GM20000 (cell line): ENCODE data around the gene VEGFA.

Experiments
- DNase-seq: peaks from one replicate; pipeline ENCODE4 v3.0.0; 2012; ENCODE audit warnings: low spot score
- CTCF ChIP-seq: IDR thresholded peaks from 2 replicates; pipeline ENCODE4 v1.5.1; 2012; ENCODE audit warnings: mild to moderate bottlenecking, control low read depth; ENCODE audit errors: extremely low read depth, missing control alignments

VEGFA gene

DNA sequence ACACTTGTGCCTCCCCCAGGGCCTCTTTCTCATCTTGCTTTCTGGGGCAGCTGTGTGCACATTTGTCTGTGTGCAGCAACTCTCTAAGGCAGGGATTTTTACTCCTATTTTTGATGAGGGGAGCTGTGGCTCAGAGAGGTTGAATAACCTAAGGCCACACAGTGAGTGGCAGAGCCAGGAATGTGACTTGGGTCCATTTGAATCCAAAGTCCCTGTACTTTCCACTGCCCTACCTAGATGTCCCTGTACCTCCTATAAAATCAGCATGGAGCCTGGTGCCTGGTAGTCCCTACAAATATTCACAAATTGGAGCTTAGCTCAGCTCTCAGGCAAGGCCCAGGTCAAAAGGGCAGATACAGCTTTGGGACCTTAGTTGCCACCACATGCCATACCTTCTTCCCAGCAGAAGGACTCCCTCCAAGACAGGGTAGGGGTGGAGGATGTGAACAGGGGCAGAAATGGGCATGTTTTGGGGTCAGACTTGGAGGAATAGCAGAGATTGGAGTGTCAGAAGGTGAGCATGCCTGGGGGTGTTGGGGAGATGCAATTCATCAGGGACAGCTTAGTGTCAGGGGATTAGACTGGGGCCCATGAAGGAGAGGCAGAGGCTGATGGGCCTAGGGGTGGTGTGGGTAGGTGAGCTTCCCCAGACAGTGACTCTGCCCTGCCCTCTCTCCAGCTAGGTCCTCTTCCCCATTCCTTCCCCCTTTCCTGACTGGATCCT is 4.1 kb upstream of the VEGFA start:
- no peak for DNase-seq
- no peak for TF ChIP-seq CTCF

DNA sequence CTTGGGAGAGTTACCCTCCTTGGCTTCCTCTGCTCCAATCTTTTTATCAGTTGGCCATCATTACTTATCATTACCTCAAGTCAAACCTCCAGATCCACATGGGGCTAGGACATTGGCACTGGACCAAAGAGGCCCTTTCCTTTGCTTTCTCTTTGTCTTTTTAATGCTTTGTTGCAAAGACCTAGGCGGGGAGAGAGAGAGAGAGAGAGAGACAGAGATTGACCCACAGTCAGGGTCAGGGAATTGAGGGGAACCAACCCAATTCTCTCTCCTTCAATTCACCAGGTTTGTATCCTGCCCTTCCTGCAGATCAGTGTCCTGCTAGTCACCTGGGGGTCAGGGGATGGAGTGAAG is 3.5 kb upstream of the VEGFA start:
- TF ChIP-seq CTCF: no peak
- DNase-seq: no peak

DNA sequence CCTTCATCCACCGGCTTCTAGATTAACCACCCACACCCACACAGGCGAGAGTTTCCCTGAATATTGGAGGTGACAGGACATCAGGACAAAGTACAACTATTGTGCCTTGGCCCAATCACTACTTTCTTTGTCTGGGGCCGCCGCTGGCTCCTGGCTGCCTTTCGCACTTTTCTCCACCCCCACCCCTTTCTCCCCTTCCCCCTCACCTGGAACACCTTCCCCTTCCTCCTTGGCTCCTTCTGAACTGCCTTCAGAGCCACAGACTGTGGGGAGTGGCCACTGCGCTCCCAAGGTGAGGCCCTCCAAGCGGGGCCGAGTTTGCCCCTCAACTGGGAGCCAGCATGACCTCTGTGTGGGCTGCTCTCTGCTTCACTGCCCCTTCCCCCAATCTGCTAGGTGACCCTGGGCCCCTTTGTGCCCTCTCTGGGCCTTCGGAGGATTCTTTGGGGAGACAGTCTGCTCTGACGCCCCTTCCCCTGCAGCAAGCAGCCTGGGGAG is 3.0 kb upstream of the VEGFA start:
- TF ChIP-seq CTCF: no peak
- DNase-seq: no peak

- DNase-seq: no peak
- TF ChIP-seq CTCF: no peak
Observed at GRCh38 chr6:43767553-43768505, 2.2 kb upstream of the VEGFA start.

DNA sequence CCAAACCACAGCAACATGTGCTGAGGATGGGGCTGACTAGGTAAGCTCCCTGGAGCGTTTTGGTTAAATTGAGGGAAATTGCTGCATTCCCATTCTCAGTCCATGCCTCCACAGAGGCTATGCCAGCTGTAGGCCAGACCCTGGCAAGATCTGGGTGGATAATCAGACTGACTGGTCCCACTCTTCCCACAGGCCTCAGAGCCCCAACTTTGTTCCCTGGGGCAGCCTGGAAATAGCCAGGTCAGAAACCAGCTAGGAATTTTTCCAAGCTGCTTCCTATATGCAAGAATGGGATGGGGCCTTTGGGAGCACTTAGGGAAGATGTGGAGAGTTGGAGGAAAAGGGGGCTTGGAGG is 1.5 kb upstream of the VEGFA start:
- no peak for TF ChIP-seq CTCF
- no peak for DNase-seq

DNA sequence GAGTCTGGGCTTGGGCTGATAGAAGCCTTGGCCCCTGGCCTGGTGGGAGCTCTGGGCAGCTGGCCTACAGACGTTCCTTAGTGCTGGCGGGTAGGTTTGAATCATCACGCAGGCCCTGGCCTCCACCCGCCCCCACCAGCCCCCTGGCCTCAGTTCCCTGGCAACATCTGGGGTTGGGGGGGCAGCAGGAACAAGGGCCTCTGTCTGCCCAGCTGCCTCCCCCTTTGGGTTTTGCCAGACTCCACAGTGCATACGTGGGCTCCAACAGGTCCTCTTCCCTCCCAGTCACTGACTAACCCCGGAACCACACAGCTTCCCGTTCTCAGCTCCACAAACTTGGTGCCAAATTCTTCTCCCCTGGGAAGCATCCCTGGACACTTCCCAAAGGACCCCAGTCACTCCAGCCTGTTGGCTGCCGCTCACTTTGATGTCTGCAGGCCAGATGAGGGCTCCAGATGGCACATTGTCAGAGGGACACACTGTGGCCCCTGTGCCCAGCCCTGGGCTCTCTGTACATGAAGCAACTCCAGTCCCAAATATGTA is 957 bp upstream of the VEGFA start:
- no peak for DNase-seq
- no peak for TF ChIP-seq CTCF
